Measurements from ENCODE around the gene AURKB.
"Not testable (repeated sequence)": the region's sequence is repeated elsewhere in the genome, so short reads cannot be mapped to it uniquely, and the experiment has no call there.

AURKB gene

GRCh38 chr17:8187517-8188262 lies 22.7 kb downstream of the AURKB start:
- DNase-seq (ENCODE audit: low read depth) = peak; percentile 80

GRCh38 chr17:8186787-8187516 lies 23.4 kb downstream of the AURKB start:
- DNase-seq (ENCODE audit: low read depth) = peak; percentile 79

- DNase-seq (ENCODE audit: low read depth) = no peak
Observed at GRCh38 chr17:8186446-8186786, 24.0 kb downstream of the AURKB start.

DNA sequence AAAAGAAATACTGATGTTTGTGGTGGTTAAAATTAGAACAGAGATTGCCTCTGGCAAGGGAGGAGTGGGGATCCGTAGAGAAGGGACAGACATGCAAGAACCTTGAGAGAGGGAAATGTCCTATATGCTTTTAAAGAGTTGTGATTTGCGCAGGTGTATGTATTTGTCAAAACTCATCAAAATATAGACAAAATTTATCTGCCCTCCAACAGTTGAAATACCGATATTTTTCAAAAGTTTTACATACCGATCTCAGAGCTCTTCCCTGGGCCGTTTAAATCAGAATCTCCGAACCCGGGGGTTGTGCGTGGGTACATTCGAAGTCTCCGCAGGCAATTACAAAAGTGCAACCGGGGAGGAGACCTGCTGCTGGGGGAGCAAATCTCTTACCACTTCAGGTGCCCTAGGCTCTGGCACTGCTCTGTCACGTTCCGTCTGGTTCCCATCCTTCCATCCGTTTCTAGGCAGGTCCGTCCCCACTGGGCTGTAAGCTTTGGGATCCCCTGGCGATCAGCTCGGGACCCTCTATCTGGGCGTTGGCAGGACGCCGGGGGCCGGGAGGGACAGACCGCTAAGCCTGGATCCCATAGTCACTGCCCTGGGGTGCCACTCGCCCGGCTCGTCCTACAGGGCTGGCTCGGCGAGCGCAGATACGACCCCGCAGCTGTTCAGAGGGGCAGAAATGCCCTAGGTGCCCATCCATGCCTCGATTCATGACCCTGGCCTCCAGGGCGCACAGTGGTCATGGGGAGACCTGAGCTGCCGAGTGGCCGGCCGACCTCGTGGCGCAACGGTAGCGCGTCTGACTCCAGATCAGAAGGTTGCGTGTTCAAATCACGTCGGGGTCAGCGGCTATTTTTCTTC lies 24.6 kb downstream of the AURKB start:
- DNase-seq (ENCODE audit: low read depth) = peak; percentile 45

DNA sequence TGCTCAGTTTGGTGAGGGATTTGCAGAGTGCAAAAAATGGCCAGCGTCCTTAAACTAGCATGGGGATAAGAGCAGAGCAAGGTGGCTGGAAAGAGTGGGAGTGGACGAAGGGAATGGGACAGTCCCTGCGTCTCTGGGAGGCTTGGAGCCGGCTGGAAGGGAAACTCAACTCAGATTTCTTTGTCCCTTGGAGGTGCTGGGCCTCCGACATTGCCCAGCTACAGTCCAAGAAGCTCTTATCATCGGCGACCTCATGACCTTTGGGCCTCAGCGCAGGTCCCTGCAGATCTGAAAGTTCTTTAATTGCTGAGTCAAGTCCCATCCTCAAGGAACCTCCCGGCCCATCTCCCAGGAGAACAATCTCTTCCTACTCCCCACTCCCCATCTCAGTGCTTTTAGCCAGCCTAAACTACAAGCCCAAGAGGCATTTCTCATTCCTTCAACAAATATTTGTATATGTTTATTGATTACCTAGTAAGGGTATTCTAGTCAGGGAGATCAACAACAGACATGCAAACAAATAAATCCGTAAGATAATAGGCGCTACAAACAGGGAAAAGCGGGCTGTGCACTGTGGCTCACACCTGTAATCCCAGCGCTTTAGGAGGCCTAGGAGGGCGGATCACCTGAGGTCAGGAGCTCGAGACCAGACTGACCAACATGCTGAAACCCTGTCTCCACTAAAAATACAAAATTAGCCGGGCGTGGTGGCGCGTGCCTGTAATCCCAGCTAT lies 33.2 kb downstream of the AURKB start:
- no peak for DNase-seq (ENCODE audit: low read depth)

- no peak for DNase-seq (ENCODE audit: low read depth)
Observed at GRCh38 chr17:8176197-8176940, 34.0 kb downstream of the AURKB start, which contains the start of gene TMEM107. Gene TMEM107, minus strand, starts transcription at chr17:8176380. Its CDS starts 94 bp downstream, at chr17:8176286.

GRCh38 chr17:8175795-8176196 lies 34.6 kb downstream of the AURKB start:
- no peak for DNase-seq (ENCODE audit: low read depth)

DNA sequence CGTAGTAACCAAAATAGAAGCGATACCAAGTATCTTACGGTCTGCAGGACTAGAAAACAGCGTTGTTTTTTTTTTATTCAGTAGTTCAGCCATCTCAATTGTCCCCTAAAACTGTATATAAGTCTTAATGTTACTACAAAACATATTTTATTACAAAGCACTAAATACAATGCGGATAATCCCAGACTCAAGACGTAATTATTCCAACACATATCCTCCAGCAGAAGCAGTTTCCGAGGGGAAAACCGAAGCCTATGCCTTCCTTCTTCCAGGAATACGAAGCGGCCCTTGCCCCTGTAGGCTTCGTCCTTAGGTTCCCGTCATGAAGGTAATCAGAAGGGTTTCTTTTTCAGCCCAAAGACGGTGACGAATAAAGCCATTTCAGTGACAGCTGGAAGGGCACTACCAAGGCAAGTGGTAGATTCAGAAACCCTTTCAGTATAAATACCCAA lies 36.5 kb downstream of the AURKB start:
- DNase-seq (ENCODE audit: low read depth) = no peak

DNA sequence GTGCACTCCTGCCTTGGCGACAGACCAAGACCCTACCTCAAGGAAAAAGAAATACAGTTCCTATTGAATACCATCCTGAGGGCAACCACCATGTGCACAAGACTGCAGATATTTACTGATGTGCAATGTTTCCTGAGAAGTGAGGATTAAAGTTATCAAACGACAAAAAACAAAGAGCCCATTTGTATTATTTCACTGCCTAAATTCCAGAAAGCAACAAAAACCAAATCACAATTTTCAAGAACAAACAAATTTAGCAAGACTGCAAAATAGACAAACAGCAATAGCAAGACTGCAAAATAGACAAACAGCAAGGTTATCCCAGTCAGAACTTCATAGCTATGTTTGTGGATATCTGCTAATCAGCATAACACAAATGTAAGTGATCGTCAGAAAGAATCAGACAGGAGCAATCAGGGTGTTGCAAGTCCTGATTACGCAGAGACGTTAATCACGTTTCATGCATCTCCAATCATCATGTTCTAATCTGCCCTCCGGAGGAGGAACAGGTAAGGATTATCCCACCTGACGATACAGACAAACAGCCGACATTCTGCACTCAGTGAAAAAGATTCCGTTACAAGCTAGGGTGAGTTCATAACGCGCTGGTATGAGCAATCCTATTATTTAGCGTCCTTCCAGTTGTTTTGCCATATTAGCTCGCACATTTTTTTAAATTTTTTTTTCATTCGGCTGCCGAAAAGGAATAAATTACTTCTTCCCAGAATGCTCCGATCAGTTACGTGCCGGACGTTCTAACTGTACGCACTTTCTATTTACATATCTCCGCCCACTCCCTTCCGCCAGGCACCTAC lies 37.1 kb downstream of the AURKB start:
- no peak for DNase-seq (ENCODE audit: low read depth)

DNA sequence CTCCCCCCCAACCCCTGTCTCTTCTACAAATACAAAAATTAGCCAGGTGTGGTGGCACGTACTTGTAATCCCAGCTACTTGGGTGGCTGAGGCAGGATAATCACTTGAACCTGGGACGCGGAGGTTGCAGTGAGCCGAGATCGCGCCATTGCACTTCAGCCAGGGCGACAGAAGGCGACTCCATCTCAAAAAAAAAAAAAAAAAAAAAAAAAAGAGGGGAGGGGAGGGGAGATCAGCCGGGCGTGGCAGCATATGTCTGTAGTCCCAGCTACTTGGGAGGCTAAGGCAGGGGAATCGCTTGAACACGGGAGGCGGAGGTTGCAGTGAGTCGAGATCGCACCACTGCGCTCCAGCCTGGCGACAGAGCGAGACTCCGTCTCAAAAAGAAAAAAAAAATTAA lies 40.2 kb downstream of the AURKB start:
- DNase-seq (ENCODE audit: low read depth) = not testable (repeated sequence)

DNA sequence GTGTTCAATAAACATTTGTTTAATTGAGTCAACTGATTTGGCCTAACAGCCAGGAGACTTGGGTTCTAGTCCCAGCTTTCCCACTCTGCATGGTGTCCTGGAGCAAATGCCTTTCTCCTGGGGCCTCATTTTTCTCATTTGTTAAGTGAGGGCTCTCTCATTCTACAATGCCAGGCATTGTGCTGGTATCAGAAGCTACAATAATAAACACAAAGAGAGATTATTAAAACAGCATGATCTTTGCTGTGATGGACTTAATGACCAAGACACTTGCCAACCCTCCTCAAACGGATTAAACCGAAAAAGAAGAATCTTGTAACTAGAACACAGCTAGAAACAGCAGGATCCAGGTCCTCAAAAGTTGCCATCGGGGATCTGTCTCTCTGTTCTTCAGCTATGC lies 42.8 kb downstream of the AURKB start:
- DNase-seq (ENCODE audit: low read depth) = no peak

GRCh38 chr17:8166731-8167130 lies 43.6 kb downstream of the AURKB start:
- DNase-seq (ENCODE audit: low read depth) = no peak

GRCh38 chr17:8164815-8165131 lies 45.6 kb downstream of the AURKB start:
- DNase-seq (ENCODE audit: low read depth) = no peak

GRCh38 chr17:8163978-8164814 lies 46.2 kb downstream of the AURKB start:
- peak; percentile 73 for DNase-seq (ENCODE audit: low read depth)

DNA sequence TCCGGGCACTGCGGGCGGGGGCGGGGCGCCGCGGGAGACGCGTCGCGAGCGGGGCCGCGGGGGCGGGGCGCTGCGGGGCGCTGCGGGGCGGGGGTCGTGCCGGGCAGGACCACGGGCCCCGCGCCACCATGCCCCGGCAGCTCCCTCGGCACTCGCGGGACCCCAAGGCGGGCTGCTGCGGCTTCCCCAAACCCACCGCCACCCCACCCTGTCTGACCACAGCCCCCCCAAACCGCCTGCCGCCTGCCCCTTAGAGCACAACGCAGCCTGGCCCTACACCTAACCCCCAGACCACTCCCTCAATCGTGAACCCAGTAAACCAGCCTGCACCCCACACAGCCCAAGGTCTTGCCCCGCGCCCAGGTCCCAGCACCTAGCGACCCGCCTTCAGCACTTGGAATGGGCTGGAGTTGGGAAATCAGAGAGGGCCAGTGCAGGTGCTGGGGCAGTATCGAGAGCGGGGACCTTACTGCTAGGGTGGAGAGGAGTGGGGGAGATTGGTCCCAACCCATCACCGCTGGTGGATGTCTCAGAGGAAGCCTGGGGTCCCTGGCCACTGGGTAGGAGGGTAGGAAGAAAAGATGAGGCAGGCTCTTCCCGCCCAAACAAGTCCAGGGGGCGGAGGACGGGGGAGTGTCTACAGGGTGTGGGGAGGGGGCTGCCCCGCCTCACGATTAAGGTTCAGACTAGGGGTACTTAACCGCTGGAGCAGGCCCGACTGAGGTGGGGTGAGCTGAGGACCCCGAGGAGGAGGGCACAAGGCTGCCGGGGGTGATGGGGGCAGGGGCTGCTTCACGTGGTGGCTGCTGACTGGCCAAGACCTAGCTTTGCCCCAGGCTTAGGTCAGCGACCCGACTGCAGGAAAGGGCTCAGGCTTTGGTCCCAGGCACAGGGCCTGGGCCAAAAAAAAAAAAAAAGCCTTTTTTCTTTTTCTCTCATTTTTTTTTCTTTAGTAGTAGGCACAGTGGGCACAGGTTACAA lies 47.1 kb downstream of the AURKB start:
- DNase-seq (ENCODE audit: low read depth) = no peak

GRCh38 chr17:8162233-8162996 lies 48.0 kb downstream of the AURKB start, which contains the start of gene VAMP2:
Gene VAMP2, minus strand, starts transcription at chr17:8162948. Its CDS starts 69 bp downstream, at chr17:8162879.
- DNase-seq (ENCODE audit: low read depth) = no peak
